Body of pancreas (tissue), 4 donors: ENCODE results near the gene HOOK2.

Experiments
- POLR2A ChIP-seq, 3 donors: fragments of 450-650 bp; IDR thresholded peaks; one replicate each; pipeline ENCODE4 v1.6.1; 2016; ENCODE audit warnings: antibody characterized with exemption in 3 of 3, mild to moderate bottlenecking in 2 of 3
- TF ChIP-seq, protein P1 (sequence below), 7 experiments: fragments of 450-650 bp in 4 of 7; fragments of 200-600 bp in 3 of 7; sonication (generic) in 3 of 7; IDR thresholded peaks; one replicate each; pipeline ENCODE4 v1.5.1; 2016 to 2019; ENCODE audit warnings: antibody characterized with exemption in 7 of 7

- TF ChIP-seq, protein P1, sequence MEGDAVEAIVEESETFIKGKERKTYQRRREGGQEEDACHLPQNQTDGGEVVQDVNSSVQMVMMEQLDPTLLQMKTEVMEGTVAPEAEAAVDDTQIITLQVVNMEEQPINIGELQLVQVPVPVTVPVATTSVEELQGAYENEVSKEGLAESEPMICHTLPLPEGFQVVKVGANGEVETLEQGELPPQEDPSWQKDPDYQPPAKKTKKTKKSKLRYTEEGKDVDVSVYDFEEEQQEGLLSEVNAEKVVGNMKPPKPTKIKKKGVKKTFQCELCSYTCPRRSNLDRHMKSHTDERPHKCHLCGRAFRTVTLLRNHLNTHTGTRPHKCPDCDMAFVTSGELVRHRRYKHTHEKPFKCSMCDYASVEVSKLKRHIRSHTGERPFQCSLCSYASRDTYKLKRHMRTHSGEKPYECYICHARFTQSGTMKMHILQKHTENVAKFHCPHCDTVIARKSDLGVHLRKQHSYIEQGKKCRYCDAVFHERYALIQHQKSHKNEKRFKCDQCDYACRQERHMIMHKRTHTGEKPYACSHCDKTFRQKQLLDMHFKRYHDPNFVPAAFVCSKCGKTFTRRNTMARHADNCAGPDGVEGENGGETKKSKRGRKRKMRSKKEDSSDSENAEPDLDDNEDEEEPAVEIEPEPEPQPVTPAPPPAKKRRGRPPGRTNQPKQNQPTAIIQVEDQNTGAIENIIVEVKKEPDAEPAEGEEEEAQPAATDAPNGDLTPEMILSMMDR (IDR thresholded peaks at IDR 0.05) = no peak
- no peak for TF ChIP-seq POLR2A (IDR thresholded peaks at IDR 0.05)
Observed at GRCh38 chr19:12767666-12768065, 7.7 kb downstream of the HOOK2 start.
